GM12875 (cell line): Measurements from ENCODE around the gene LYRM9.
"Not testable (repeated sequence)": the region's sequence is repeated elsewhere in the genome, so short reads cannot be mapped to it uniquely, and the experiment has no call there.

Source experiments
- H3K4me3 ChIP-seq: one replicate; pipeline ENCODE4 v1.5.1; 2011; ENCODE audit warnings: low read depth, low read length, control low read depth
- TF ChIP-seq, protein P1 (sequence below): IDR thresholded peaks from 2 replicates; pipeline ENCODE4 v1.5.1; 2011; ENCODE audit warnings: low read depth, mild to moderate bottlenecking, control low read depth, inconsistent platforms, low read length, moderate library complexity, borderline replicate concordance; ENCODE audit not compliant: insufficient read depth

Gene LYRM9

DNA sequence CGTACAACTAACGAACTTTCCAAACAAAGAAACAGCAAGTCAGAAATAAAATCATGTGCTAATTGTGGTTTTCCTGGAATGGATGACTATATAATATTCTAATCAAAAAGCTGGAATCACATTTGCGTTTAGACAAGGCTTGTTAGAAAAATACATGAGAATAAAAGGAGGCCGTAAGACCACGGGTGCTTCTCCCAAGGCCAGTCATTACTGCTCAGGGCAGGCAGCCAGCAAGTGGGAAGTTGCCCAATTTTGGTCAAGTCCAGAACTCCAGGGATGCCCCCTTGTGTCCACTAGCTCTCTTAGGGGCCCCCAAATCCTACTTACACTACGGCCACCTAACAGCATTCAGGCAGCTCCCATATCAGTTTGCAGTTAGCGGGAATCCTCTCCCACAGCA, 25.9 kb upstream of the LYRM9 start:
- H3K4me3 ChIP-seq: no peak overlapping the region
- TF ChIP-seq, protein P1, sequence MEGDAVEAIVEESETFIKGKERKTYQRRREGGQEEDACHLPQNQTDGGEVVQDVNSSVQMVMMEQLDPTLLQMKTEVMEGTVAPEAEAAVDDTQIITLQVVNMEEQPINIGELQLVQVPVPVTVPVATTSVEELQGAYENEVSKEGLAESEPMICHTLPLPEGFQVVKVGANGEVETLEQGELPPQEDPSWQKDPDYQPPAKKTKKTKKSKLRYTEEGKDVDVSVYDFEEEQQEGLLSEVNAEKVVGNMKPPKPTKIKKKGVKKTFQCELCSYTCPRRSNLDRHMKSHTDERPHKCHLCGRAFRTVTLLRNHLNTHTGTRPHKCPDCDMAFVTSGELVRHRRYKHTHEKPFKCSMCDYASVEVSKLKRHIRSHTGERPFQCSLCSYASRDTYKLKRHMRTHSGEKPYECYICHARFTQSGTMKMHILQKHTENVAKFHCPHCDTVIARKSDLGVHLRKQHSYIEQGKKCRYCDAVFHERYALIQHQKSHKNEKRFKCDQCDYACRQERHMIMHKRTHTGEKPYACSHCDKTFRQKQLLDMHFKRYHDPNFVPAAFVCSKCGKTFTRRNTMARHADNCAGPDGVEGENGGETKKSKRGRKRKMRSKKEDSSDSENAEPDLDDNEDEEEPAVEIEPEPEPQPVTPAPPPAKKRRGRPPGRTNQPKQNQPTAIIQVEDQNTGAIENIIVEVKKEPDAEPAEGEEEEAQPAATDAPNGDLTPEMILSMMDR: no peak

DNA sequence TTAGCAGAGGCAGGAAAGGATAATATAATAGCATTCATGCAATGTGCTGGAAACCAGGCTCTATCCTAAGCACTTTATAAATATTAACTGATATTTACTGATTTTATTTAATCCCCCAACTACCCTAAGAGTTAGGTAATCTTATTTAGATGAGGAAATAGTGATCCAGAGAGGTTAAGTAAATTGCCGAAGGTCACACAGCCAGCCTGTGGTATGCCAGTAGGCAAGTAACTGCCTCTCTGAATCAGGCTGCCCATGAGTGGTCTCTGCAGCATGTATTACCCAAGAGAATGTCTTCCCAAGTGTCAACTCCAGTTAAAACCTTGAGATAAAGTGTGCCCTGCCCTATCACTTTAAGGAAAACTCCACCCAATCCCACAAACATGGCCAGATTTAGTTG, 25.3 kb upstream of the LYRM9 start:
- TF ChIP-seq, protein P1: no peak
- H3K4me3 ChIP-seq: no peak overlapping the region

DNA sequence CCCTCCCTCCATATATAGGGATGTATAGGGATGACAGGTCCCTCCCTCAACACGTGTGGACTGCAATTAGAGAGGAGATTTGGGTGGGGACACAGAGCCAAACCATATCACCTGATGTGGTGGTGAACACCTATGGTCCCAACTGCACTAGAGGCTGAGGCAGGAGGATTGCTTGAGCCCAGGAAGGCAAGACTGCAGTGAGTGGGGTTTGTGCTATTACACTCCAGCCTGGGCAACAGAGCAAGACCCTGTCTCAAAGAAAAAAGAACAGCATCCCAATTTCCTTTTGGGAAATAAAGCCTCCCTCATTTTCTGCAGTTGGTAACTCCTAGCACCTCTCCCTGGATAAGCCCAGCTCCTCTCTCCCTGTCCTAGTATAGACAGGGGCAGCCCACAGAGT, 23.8 kb upstream of the LYRM9 start:
- H3K4me3 ChIP-seq: no peak overlapping the region
- TF ChIP-seq, protein P1: no peak

DNA sequence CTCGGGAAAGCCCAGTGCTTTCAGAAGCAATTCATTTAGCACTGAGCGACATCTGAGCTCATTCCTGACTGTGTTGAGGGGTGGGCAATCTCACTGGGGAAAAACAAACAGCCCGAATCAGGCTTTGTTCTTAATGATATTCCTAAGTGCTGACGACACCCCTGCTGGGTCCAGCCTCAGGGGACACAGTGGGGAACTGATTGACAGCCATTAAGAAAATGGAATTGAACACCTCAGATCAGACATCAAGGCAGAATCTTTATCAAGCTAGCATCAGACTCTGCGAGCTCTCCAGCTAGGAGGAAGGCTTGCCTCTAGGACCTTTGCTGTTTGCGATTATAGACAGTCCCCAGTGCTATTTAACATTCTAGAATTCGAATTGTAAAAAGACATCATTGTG, 22.5 kb upstream of the LYRM9 start:
- TF ChIP-seq, protein P1: no peak
- H3K4me3 ChIP-seq: no peak overlapping the region

DNA sequence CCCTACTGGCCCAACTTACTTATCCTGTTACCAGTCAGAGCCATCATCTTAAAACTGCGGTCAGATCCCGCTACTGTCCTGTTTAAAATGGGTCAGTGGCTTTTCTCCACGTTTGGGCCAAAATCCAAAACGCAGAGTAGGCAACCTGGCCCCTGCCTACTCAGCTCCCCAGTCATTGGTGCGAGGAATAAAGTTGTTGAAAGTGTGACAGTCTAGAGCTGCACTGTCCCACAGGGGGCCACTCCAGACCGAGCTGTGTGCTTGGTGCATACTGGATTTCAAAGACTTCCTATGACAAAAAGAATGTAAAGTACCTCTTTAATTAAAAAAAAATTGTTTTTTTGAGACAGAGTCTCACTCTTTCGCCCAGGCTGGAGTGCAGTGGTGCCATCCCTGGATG, 21.2 kb upstream of the LYRM9 start:
- TF ChIP-seq, protein P1: no peak
- no peak overlapping the region for H3K4me3 ChIP-seq

DNA sequence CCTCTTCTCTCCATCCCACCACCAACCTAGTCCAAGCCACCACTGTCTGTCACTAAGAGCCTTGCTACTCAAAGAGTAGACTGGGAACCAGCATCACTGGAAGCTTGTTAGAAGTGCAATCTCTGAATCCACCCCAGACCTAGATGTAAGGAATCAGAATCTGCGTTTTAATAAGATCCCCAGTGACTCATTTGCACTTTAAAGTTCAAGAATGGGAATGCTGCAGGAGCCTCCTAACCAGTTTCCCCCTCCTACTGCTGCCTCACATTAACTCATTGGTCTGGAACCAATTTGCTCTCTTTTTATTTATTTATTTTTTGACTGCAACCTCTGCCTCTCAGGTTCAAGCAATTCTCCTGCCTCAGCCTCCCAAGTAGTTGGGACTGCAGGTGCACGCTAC, 19.8 kb upstream of the LYRM9 start:
- TF ChIP-seq, protein P1: no peak

DNA sequence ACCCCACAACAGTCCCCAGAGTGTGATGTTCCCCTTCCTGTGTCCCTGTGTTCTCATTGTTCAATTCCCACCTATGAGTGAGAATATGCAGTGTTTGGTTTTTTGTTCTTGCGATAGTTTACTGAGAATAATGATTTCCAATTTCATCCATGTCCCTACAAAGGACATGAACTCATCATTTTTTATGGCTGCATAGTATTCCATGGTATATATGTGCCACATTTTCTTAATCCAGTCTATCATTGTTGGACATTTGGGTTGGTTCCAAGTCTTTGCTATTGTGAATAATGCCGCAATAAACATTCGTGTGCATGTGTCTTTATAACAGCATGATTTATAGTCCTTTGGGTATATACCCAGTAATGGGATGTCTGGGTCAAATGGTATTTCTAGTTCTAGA, 19.1 kb upstream of the LYRM9 start:
- not testable (repeated sequence) for H3K4me3 ChIP-seq

More for the DNA sequence above, 19.8 kb upstream of the LYRM9 start:
- H3K4me3 ChIP-seq: no peak overlapping the region

DNA sequence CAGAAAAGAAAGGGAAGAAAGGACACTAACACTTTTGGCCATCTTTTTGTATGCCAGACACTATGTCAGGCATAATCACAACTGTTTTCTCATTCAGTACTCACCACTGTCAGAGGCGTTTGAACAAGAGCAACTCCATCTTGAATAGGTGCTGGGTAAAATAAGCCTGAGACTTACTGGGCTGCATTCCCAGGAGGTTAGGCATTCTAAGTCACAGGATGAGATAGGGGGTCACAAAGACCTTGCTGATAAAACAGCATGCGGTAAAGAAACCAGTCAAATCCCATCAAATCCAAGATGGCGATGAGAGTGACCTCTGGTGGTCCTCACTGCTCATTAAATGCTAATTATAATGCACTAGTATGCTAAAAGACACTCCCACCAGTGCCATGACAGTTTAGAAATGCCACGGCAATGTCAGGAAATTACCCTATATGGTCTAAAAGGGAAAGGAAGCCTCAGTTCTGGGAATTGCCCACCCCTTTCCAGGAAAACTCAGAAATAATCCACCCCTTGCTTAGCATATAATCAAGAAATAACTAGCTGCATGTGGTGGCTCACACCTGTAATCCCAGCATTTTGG, 14.9 kb upstream of the LYRM9 start:
- no peak overlapping the region for H3K4me3 ChIP-seq
- TF ChIP-seq, protein P1: no peak
